IMR-90 (cell line): ENCODE data around the gene SEPSECS. TPM values are rescaled to one million over a fixed set of nuclear protein-coding genes. Genes with fewer than 3 reads are reported as not detected.

Experiments used
- ATAC-seq: fragments of 200-7000 bp; cut with Tn5 transposase; 2 replicates; pipeline ENCODE4 v1.9.1; 2020; ENCODE audit warnings: low read depth, mild to moderate bottlenecking, moderate library complexity
- BruUV-seq: library from RNA; stranded (reverse); fragments of 400-500 nt; replicated peaks from 2 replicates; lab custom pipeline; 2021; lab: Mats Ljungman, UMichigan
- CTCF ChIA-PET: fragments of 300-600 bp; formaldehyde crosslinking; extraction: SDS; loops from one replicate; lab custom pipeline; 2021; ENCODE audit warnings: antibody characterized with exemption; lab: Yijun Ruan, JAX
- POLR2A ChIA-PET: fragments of 300-600 bp; sonication (Branson Sonifier 250); formaldehyde crosslinking; loops from one replicate; lab custom pipeline; 2022; ENCODE audit warnings: antibody characterized with exemption; ENCODE audit not compliant: unreplicated experiment; lab: Charles Lee
- DNase-seq: peaks from one replicate; pipeline ENCODE4 v3.0.0; 2013
- H2AFZ ChIP-seq: replicated peaks from 2 replicates; pipeline ENCODE3; 2013; ENCODE audit warnings: low read length, mild to moderate bottlenecking; ENCODE audit not compliant: poor library complexity
- H2AK5ac ChIP-seq: 2 replicates; pipeline ENCODE4 v1.6.1; 2013; ENCODE audit warnings: low read depth, low read length, inconsistent platforms
- H2AK9ac ChIP-seq: replicated peaks from 2 replicates; pipeline ENCODE3; 2013; ENCODE audit warnings: mild to moderate bottlenecking, low read depth, low read length, moderate library complexity; ENCODE audit not compliant: poor library complexity
- H2BK120ac ChIP-seq: 2 replicates; pipeline ENCODE4 v1.6.1; 2013; ENCODE audit warnings: low read depth, low read length, inconsistent platforms
- H2BK15ac ChIP-seq: 3 replicates; pipeline ENCODE4 v1.6.1; 2013; ENCODE audit warnings: low read depth, low read length, inconsistent platforms
- H2BK20ac ChIP-seq: 2 replicates; pipeline ENCODE4 v1.6.1; 2013; ENCODE audit warnings: low read depth, mild to moderate bottlenecking, inconsistent platforms, low read length, moderate library complexity
- H2BK5ac ChIP-seq: 2 replicates; pipeline ENCODE4 v1.6.1; 2013; ENCODE audit warnings: mild to moderate bottlenecking, low read depth, low read length, inconsistent platforms; ENCODE audit not compliant: poor library complexity, severe bottlenecking
- H3K14ac ChIP-seq: replicated peaks from 2 replicates; pipeline ENCODE4 v1.6.1; 2013; ENCODE audit warnings: low read depth, low read length, inconsistent platforms
- H3K18ac ChIP-seq: 2 replicates; pipeline ENCODE4 v1.6.1; 2013; ENCODE audit warnings: low read depth, low read length, control low read depth
- H3K23ac ChIP-seq: 2 replicates; pipeline ENCODE4 v1.6.1; 2013; ENCODE audit warnings: low read depth, low read length, inconsistent platforms
- H3K27ac ChIP-seq: 2 replicates; pipeline ENCODE4 v1.5.1; 2013; ENCODE audit warnings: mild to moderate bottlenecking, control low read depth, low read length; ENCODE audit not compliant: insufficient read depth
- H3K27me3 ChIP-seq: 2 replicates; pipeline ENCODE4 v1.6.1; 2013; ENCODE audit warnings: low read length; ENCODE audit not compliant: control insufficient read depth, insufficient read depth
- H3K36me3 ChIP-seq: 2 replicates; pipeline ENCODE4 v1.6.1; 2013; ENCODE audit warnings: low read length, mixed read lengths; ENCODE audit not compliant: control insufficient read depth, insufficient read depth
- H3K4ac ChIP-seq: 2 replicates; pipeline ENCODE4 v1.6.1; 2013; ENCODE audit warnings: low read depth, low read length, inconsistent platforms
- H3K4me1 ChIP-seq: 2 replicates; pipeline ENCODE4 v1.6.1; 2013; ENCODE audit warnings: low read length, mixed read lengths; ENCODE audit not compliant: control insufficient read depth, insufficient read depth
- H3K4me2 ChIP-seq: 2 replicates; pipeline ENCODE4 v1.6.1; 2013; ENCODE audit warnings: low read depth, mild to moderate bottlenecking, control low read depth, low read length, moderate library complexity
- H3K4me3 ChIP-seq: 2 replicates; pipeline ENCODE4 v1.5.1; 2013; ENCODE audit warnings: low read depth, mild to moderate bottlenecking, control low read depth, low read length, moderate library complexity; ENCODE audit not compliant: insufficient read depth
- H3K56ac ChIP-seq: 2 replicates; pipeline ENCODE4 v1.6.1; 2013; ENCODE audit warnings: low read length, inconsistent platforms; ENCODE audit not compliant: insufficient read depth; ENCODE audit errors: extremely low read depth
- H3K79me1 ChIP-seq, 2 experiments: 2 replicates each; pipeline ENCODE4 v1.6.1; 2013; ENCODE audit warnings: low read length in 2 of 2, inconsistent platforms in 1 of 2, low read depth in 1 of 2
- H3K9ac ChIP-seq: 2 replicates; pipeline ENCODE4 v1.6.1; 2013; ENCODE audit warnings: low read depth, low read length, control low read depth
- H3K9me1 ChIP-seq: 2 replicates; pipeline ENCODE4 v1.6.1; 2013; ENCODE audit warnings: low read length, inconsistent platforms; ENCODE audit not compliant: insufficient read depth
- H3K9me3 ChIP-seq: 2 replicates; pipeline ENCODE4 v1.6.1; 2013; ENCODE audit warnings: low read length; ENCODE audit not compliant: control insufficient read depth, insufficient read depth
- H4K20me1 ChIP-seq: 2 replicates; pipeline ENCODE4 v1.6.1; 2013; ENCODE audit warnings: low read length, inconsistent platforms; ENCODE audit not compliant: insufficient read depth
- H4K5ac ChIP-seq: 2 replicates; pipeline ENCODE4 v1.6.1; 2013; ENCODE audit warnings: mild to moderate bottlenecking, low read depth, low read length, control low read depth
- H4K8ac ChIP-seq, 2 experiments: 2 replicates each; pipeline ENCODE4 v1.6.1; 2013; ENCODE audit warnings: low read depth in 2 of 2, low read length in 2 of 2, control low read depth in 1 of 2, inconsistent platforms in 1 of 2
- H4K91ac ChIP-seq: 2 replicates; pipeline ENCODE4 v1.6.1; 2013; ENCODE audit warnings: low read depth, low read length, inconsistent platforms; ENCODE audit not compliant: insufficient read depth
- BHLHE40 ChIP-seq: fragments of 150-350 bp; IDR thresholded peaks from 2 replicates; pipeline ENCODE4 v1.6.1; 2016; ENCODE audit warnings: mild to moderate bottlenecking, low read depth, low read length
- CHD1 ChIP-seq: IDR thresholded peaks from 2 replicates; pipeline ENCODE4 v1.6.1; 2012; ENCODE audit warnings: low read depth, low read length, improper control_type of control experiment
- CTCF ChIP-seq: conservative IDR thresholded peaks from 2 replicates; pipeline ENCODE4 v1.5.1; 2012; ENCODE audit warnings: mild to moderate bottlenecking, low read depth, low read length, improper control_type of control experiment
- FOS ChIP-seq: fragments of 150-350 bp; IDR thresholded peaks from 2 replicates; pipeline ENCODE4 v1.6.1; 2016; ENCODE audit warnings: low read depth, low read length
- MAFK ChIP-seq: IDR thresholded peaks from 2 replicates; pipeline ENCODE4 v1.6.1; 2012; ENCODE audit warnings: low read depth, low read length, improper control_type of control experiment
- MAZ ChIP-seq: IDR thresholded peaks from 2 replicates; pipeline ENCODE4 v1.6.1; 2012; ENCODE audit warnings: low read depth, mild to moderate bottlenecking, low read length, improper control_type of control experiment, moderate library complexity, borderline replicate concordance
- NFE2L2 ChIP-seq: fragments of 150-350 bp; IDR thresholded peaks from 2 replicates; pipeline ENCODE4 v1.6.1; 2016; ENCODE audit warnings: low read depth, mild to moderate bottlenecking, low read length
- POLR2A ChIP-seq: IDR thresholded peaks from 2 replicates; pipeline ENCODE4 v1.6.1; 2012; ENCODE audit warnings: mild to moderate bottlenecking, low read depth, low read length
- RAD21 ChIP-seq: IDR thresholded peaks from 2 replicates; pipeline ENCODE4 v1.6.1; 2012; ENCODE audit warnings: low read length, improper control_type of control experiment
- RCOR1 ChIP-seq: IDR thresholded peaks from 2 replicates; pipeline ENCODE4 v1.6.1; 2012; ENCODE audit warnings: mild to moderate bottlenecking, low read length, improper control_type of control experiment; ENCODE audit not compliant: insufficient replicate concordance
- RFX5 ChIP-seq: IDR thresholded peaks from 2 replicates; pipeline ENCODE4 v1.8.0; 2012; ENCODE audit warnings: low read depth, mild to moderate bottlenecking, low read length, moderate library complexity
- WGBS, 2 experiments: methylation state at CpG; one replicate each; pipeline versions ENCODE4 v1.1.5 to v1.1.7; 2013; ENCODE audit warnings: missing lambda C conversion rate in 2 of 2; ENCODE audit not compliant: insufficient read length in 1 of 2; ENCODE audit errors: extremely low coverage in 2 of 2; 5-methylcytosine and 5-hydroxymethylcytosine counted together
- dilution Hi-C: fragments of 300-500 bp; cut with HindIII; formaldehyde crosslinking; loops from one replicate; pipeline ENCODE4 v1.14.3; 2018; ENCODE audit warnings: low sequenced_read_pairs; ENCODE audit not compliant: unreplicated experiment
- in situ Hi-C: fragments of 300-500 bp; cut with MboI; formaldehyde crosslinking; loops from 3 replicates; pipeline ENCODE4 v1.14.3; 2019; ENCODE audit warnings: low sequenced_read_pairs, inconsistent platforms, mixed read lengths
- intact Hi-C: fragments of 100-400 bp; cut with micrococcal nuclease; formaldehyde crosslinking; loops from 2 replicates; pipeline ENCODE4 v1.10.0; 2022
- polyA plus RNA-seq, 3 experiments: library from polyadenylated mRNA; depleted of rRNA; stranded (reverse); fragments of >200 nt; gene quantifications; 2 replicates each; pipeline ENCODE4 v1.2.3, GENCODE V29; 2012; ENCODE audit warnings: low replicate concordance in 1 of 3
- total RNA-seq: library from RNA; depleted of rRNA; stranded (reverse); fragments of >200 nt; gene quantifications from 2 replicates; pipeline ENCODE4 v1.2.3, GENCODE V29; 2012
- TF ChIP-seq, protein P1 (sequence below): fragments of 150-350 bp; IDR thresholded peaks from 2 replicates; pipeline ENCODE4 v1.6.1; 2017; ENCODE audit warnings: mild to moderate bottlenecking, antibody characterized with exemption, low read length, low read depth
- TF ChIP-seq, protein P2 (sequence below): fragments of 150-350 bp; IDR thresholded peaks from 2 replicates; pipeline ENCODE4 v1.6.1; 2016; ENCODE audit warnings: low read depth, mild to moderate bottlenecking, low read length, moderate library complexity, borderline replicate concordance

Gene SEPSECS
- total and polyA plus RNA-seq, 2 of the 4 experiments (the other 2 are of a cell fraction), result 1.7 to 5.0 TPM

GRCh38 chr4:25146076-25146475 is 14.2 kb downstream of the SEPSECS start:
- in situ Hi-C loops, result no loop called here
- no peak for ATAC-seq
- no peaks in the 10 kb centered on the region for H4K20me1 ChIP-seq
- no peaks in the 10 kb centered on the region for H3K27me3 ChIP-seq
- H2AK9ac ChIP-seq, result no peak overlapping the region
- CTCF ChIA-PET, result interaction anchor here (2.5 kb wide), 1 partner anchor 11 kb away, joined by 10 read pairs; no protein-coding TSS in a partner anchor
- H3K9ac ChIP-seq, result no peak overlapping the region
- H2BK120ac ChIP-seq, result no peak overlapping the region
- POLR2A ChIA-PET, result no interaction called here
- no peak overlapping the region for H2BK15ac ChIP-seq
- H3K27ac ChIP-seq, result no peak overlapping the region
- H3K14ac ChIP-seq, result no peak overlapping the region
- no TSS peak for BruUV-seq
- no peak overlapping the region for H3K4ac ChIP-seq
- H3K4me3 ChIP-seq, result no peak overlapping the region
- DNase-seq, result no peak
- no peak overlapping the region for H4K5ac ChIP-seq
- H3K56ac ChIP-seq, result no peak overlapping the region
- H2AK5ac ChIP-seq, result no peak overlapping the region
- no peak overlapping the region for H3K4me2 ChIP-seq
- no peak overlapping the region for H4K8ac ChIP-seq
- H3K79me1 ChIP-seq, result no peaks in the 10 kb centered on the region
- dilution Hi-C loops, result no loop called here
- no peaks in the 10 kb centered on the region for H3K4me1 ChIP-seq
- no peak overlapping the region for H3K23ac ChIP-seq
- no peak overlapping the region for H2BK5ac ChIP-seq
- no peak overlapping the region for H4K91ac ChIP-seq
- H3K9me1 ChIP-seq, result no peaks in the 10 kb centered on the region
- H3K18ac ChIP-seq, result no peak overlapping the region
- intact Hi-C loops, result loop anchor here (5.0 kb wide), 1 partner anchor 659 kb away; no protein-coding TSS in a partner anchor
- no peak overlapping the region for H2AFZ ChIP-seq
- TF ChIP-seq CHD1 (no peak), RAD21 (no peak), FOS (no peak), MAZ (no peak), RFX5 (no peak), BHLHE40 (no peak), NFE2L2 (no peak), POLR2A (no peak), MAFK (no peak), RCOR1 (no peak), CTCF (no peak)
- TF ChIP-seq, protein P1, sequence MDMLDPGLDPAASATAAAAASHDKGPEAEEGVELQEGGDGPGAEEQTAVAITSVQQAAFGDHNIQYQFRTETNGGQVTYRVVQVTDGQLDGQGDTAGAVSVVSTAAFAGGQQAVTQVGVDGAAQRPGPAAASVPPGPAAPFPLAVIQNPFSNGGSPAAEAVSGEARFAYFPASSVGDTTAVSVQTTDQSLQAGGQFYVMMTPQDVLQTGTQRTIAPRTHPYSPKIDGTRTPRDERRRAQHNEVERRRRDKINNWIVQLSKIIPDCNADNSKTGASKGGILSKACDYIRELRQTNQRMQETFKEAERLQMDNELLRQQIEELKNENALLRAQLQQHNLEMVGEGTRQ, result no peak
- TF ChIP-seq, protein P2, sequence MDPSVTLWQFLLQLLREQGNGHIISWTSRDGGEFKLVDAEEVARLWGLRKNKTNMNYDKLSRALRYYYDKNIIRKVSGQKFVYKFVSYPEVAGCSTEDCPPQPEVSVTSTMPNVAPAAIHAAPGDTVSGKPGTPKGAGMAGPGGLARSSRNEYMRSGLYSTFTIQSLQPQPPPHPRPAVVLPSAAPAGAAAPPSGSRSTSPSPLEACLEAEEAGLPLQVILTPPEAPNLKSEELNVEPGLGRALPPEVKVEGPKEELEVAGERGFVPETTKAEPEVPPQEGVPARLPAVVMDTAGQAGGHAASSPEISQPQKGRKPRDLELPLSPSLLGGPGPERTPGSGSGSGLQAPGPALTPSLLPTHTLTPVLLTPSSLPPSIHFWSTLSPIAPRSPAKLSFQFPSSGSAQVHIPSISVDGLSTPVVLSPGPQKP, result no peak
- H3K36me3 ChIP-seq, result no peaks in the 10 kb centered on the region
- WGBS, 2 experiments, result no CpG with 5 or more reads among the region's 1 CpG
- H2BK20ac ChIP-seq, result no peak overlapping the region
- no peaks in the 10 kb centered on the region for H3K9me3 ChIP-seq
